ENCODE measurements around the gene CST2.

DNA sequence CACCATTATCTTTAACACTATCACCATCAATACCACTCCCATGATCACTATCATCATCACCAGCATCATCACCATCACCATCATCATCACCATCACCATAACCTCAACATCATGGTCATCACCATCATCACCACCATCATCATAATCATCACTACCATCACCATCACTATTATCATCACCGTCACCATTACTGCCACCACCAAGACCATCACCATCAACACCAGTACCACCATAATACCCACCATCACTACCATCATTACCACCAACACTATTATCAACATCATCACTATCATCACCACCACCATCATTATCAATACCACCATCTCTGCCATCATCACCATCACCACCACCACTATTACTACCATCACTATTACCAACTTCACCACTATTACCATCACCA, 43.1 kb downstream of the CST2 start:
- TF ChIP-seq, protein P1, sequence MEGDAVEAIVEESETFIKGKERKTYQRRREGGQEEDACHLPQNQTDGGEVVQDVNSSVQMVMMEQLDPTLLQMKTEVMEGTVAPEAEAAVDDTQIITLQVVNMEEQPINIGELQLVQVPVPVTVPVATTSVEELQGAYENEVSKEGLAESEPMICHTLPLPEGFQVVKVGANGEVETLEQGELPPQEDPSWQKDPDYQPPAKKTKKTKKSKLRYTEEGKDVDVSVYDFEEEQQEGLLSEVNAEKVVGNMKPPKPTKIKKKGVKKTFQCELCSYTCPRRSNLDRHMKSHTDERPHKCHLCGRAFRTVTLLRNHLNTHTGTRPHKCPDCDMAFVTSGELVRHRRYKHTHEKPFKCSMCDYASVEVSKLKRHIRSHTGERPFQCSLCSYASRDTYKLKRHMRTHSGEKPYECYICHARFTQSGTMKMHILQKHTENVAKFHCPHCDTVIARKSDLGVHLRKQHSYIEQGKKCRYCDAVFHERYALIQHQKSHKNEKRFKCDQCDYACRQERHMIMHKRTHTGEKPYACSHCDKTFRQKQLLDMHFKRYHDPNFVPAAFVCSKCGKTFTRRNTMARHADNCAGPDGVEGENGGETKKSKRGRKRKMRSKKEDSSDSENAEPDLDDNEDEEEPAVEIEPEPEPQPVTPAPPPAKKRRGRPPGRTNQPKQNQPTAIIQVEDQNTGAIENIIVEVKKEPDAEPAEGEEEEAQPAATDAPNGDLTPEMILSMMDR (IDR thresholded peaks at IDR 0.05; ENCODE audit: low read depth, low read length, missing input control), result no peak
- TF ChIP-seq GABPA (IDR thresholded peaks at IDR 0.05 in 1 of 2, conservative IDR thresholded peaks at IDR 0.05 in 1 of 2), result no peak
- no peak for TF ChIP-seq ATF3 (IDR thresholded peaks at IDR 0.05)
- TF ChIP-seq FOXA1 (IDR thresholded peaks at IDR 0.05), result no peak
- TF ChIP-seq MAX (IDR thresholded peaks at IDR 0.05), result no peak
- no peak for TF ChIP-seq RAD21 (IDR thresholded peaks at IDR 0.05)
- TF ChIP-seq TAF1 (conservative IDR thresholded peaks at IDR 0.05), result no peak
- TF ChIP-seq JUND (IDR thresholded peaks at IDR 0.05), result no peak
- no peak for TF ChIP-seq RXRA (IDR thresholded peaks at IDR 0.05)
- no peak for TF ChIP-seq FOXA2 (IDR thresholded peaks at IDR 0.05)
